ENCODE measurements around the gene ANO9. TPM values are rescaled to one million over a fixed set of nuclear protein-coding genes. Genes with fewer than 3 reads are reported as not detected.
A peak's percentile ranks its signal among the peaks of the same experiment; 100 is the strongest.

Gene ANO9
- total RNA-seq, 1 experiment from 2014 or later = 85.5 TPM

- CTCF ChIA-PET = interaction anchor here (0.7 to 2.4 kb wide), 3 partner anchors 24 to 191 kb away, joined by 3 to 6 read pairs (median 3); no protein-coding TSS in a partner anchor
Measured at GRCh38 chr11:441043-441417, 781 bp downstream of the ANO9 start.

GRCh38 chr11:440065-441042, 1.5 kb downstream of the ANO9 start:
- no peak for DNase-seq
- intact Hi-C loops (cut with micrococcal nuclease; ENCODE audit: unreplicated experiment) = loop anchor here (10.0 kb wide), 2 partner anchors 46 to 76 kb away; partner anchors contain the start of genes B4GALNT4 and PKP3
- Histone ChIP-seq H3K4me3 (ENCODE audit: low read depth, low read length) (peak overlapping the region; percentile 74), H3K4me1 (peaks cover 18% of the 10 kb centered on the region), H3K27me3 (replicated peaks; ENCODE audit: control insufficient read depth, insufficient read depth, low read length) (no peaks in the 10 kb centered on the region), H3K36me3 (ENCODE audit: control insufficient read depth, insufficient read depth, low read length) (peaks cover 4% of the 10 kb centered on the region), H3K9me3 (peaks cover 11% of the 10 kb centered on the region)
- H3K27ac Mint-ChIP-seq (ENCODE audit: unreplicated experiment) = no peak overlapping the region
- H3K36me3 Mint-ChIP-seq (ENCODE audit: insufficient read depth, unreplicated experiment) = peaks cover 14% of the 10 kb centered on the region
- H3K27me3 Mint-ChIP-seq (ENCODE audit: insufficient read depth, unreplicated experiment) = no peaks in the 10 kb centered on the region
- no peaks in the 10 kb centered on the region for H3K9me3 Mint-ChIP-seq (ENCODE audit: unreplicated experiment)
- ChIA-PET CTCF (interaction anchor here (0.7 to 2.4 kb wide), 2 partner anchors 8 to 24 kb away, joined by 3 to 6 read pairs; no protein-coding TSS in a partner anchor), POLR2A (no interaction called here)
- peaks cover 12% of the 10 kb centered on the region for H3K4me1 Mint-ChIP-seq (ENCODE audit: low read depth, unreplicated experiment)
- H3K4me3 Mint-ChIP-seq (ENCODE audit: unreplicated experiment) = peak overlapping the region; percentile 67
- TSS peak; percentile 39 for BruUV-seq (replicated peaks)
- TF ChIP-seq CTCF (IDR thresholded peaks at IDR 0.05; ENCODE audit: insufficient read depth in 1 of 2, low read depth in 1 of 2, low read length in 1 of 2, severe bottlenecking in 1 of 2, unreplicated experiment in 1 of 2) = peak in 1 of 2 experiments; percentile 5

More at GRCh38 chr11:441043-441417, 781 bp downstream of the ANO9 start:
- no peaks in the 10 kb centered on the region for H3K27me3 Mint-ChIP-seq (ENCODE audit: insufficient read depth, unreplicated experiment)
- Histone ChIP-seq H3K9me3 (peaks cover 11% of the 10 kb centered on the region), H3K36me3 (ENCODE audit: control insufficient read depth, insufficient read depth, low read length) (peaks cover 4% of the 10 kb centered on the region), H3K27me3 (replicated peaks; ENCODE audit: control insufficient read depth, insufficient read depth, low read length) (no peaks in the 10 kb centered on the region), H3K4me1 (peaks cover 24% of the 10 kb centered on the region), H3K4me3 (ENCODE audit: low read depth, low read length) (peak overlapping the region; percentile 74)
- no TSS peak for BruUV-seq (replicated peaks)
- TF ChIP-seq CTCF (IDR thresholded peaks at IDR 0.05; ENCODE audit: insufficient read depth in 1 of 2, low read depth in 1 of 2, low read length in 1 of 2, severe bottlenecking in 1 of 2, unreplicated experiment in 1 of 2) = no peak
- no peak overlapping the region for H3K27ac Mint-ChIP-seq (ENCODE audit: unreplicated experiment)
- no peak for DNase-seq
- peak overlapping the region; percentile 67 for H3K4me3 Mint-ChIP-seq (ENCODE audit: unreplicated experiment)
- POLR2A ChIA-PET = no interaction called here
- intact Hi-C loops (cut with micrococcal nuclease; ENCODE audit: unreplicated experiment) = loop anchor here (10.0 kb wide), 2 partner anchors 46 to 76 kb away; partner anchors contain the start of genes B4GALNT4 and PKP3
- peaks cover 19% of the 10 kb centered on the region for H3K4me1 Mint-ChIP-seq (ENCODE audit: low read depth, unreplicated experiment)
- no peaks in the 10 kb centered on the region for H3K9me3 Mint-ChIP-seq (ENCODE audit: unreplicated experiment)
- peaks cover 14% of the 10 kb centered on the region for H3K36me3 Mint-ChIP-seq (ENCODE audit: insufficient read depth, unreplicated experiment)

- H3K9me3 Mint-ChIP-seq (ENCODE audit: unreplicated experiment) = no peaks in the 10 kb centered on the region
- H3K4me1 Mint-ChIP-seq (ENCODE audit: low read depth, unreplicated experiment) = peaks cover 9% of the 10 kb centered on the region
- Histone ChIP-seq H3K4me3 (ENCODE audit: low read depth, low read length) (no peak overlapping the region; the same call in 1 of the 2 replicates), H3K27me3 (replicated peaks; ENCODE audit: control insufficient read depth, insufficient read depth, low read length) (no peaks in the 10 kb centered on the region), H3K9me3 (peaks cover 11% of the 10 kb centered on the region), H3K36me3 (ENCODE audit: control insufficient read depth, insufficient read depth, low read length) (peaks cover 4% of the 10 kb centered on the region), H3K4me1 (peaks cover 10% of the 10 kb centered on the region)
- H3K36me3 Mint-ChIP-seq (ENCODE audit: insufficient read depth, unreplicated experiment) = peaks cover 14% of the 10 kb centered on the region
- ChIA-PET CTCF (interaction anchor here (2.4 kb wide), 1 partner anchor 23 kb away, joined by 6 read pairs; no protein-coding TSS in a partner anchor), POLR2A (no interaction called here)
- H3K27ac Mint-ChIP-seq (ENCODE audit: unreplicated experiment) = no peak overlapping the region
- DNase-seq = no peak
- intact Hi-C loops (cut with micrococcal nuclease; ENCODE audit: unreplicated experiment) = loop anchor here (10.0 kb wide), 2 partner anchors 45 to 75 kb away; partner anchors contain the start of genes B4GALNT4 and PKP3
- TF ChIP-seq CTCF (IDR thresholded peaks at IDR 0.05; ENCODE audit: insufficient read depth in 1 of 2, low read depth in 1 of 2, low read length in 1 of 2, severe bottlenecking in 1 of 2, unreplicated experiment in 1 of 2) = no peak
- no TSS peak for BruUV-seq (replicated peaks)
- peak overlapping the region; percentile 38 for H3K4me3 Mint-ChIP-seq (ENCODE audit: unreplicated experiment)
- H3K27me3 Mint-ChIP-seq (ENCODE audit: insufficient read depth, unreplicated experiment) = no peaks in the 10 kb centered on the region
Measured at GRCh38 chr11:439315-440064, 2.3 kb downstream of the ANO9 start.
